Neural cell (in vitro differentiated cells): ENCODE results near the gene ELMOD1. TPM values are rescaled to one million over a fixed set of nuclear protein-coding genes. Genes with fewer than 3 reads are reported as not detected.

Source experiments
- H2AFZ ChIP-seq: fragments of 200-600, 300-800 bp; sonication (generic), shearing (Covaris generic); 2 replicates; pipeline ENCODE4 v1.6.0; 2014; ENCODE audit warnings: low read depth, mild to moderate bottlenecking, antibody characterized with exemption, low read length, moderate library complexity
- H3F3A ChIP-seq: fragments of 200-600 bp; shearing (Covaris generic); 2 replicates; pipeline ENCODE4 v1.6.1; 2016; ENCODE audit warnings: mild to moderate bottlenecking, moderate library complexity, mixed read lengths, antibody characterized with exemption, low read length; ENCODE audit not compliant: insufficient read depth, poor library complexity, severe bottlenecking
- H3K27ac ChIP-seq: fragments of 200-600, 300-800 bp; sonication (generic), shearing (Covaris generic); 2 replicates; pipeline ENCODE4 v1.5.1; 2014; ENCODE audit warnings: mild to moderate bottlenecking, low read length, moderate library complexity
- H3K27me3 ChIP-seq: fragments of 300-800, 200-600 bp; sonication (generic), shearing (Covaris generic); 2 replicates; pipeline ENCODE4 v1.6.0; 2014; ENCODE audit warnings: mild to moderate bottlenecking, low read depth, low read length, moderate library complexity; ENCODE audit not compliant: insufficient read depth
- H3K36me3 ChIP-seq: fragments of 300-800, 200-600 bp; sonication (generic), shearing (Covaris generic); 2 replicates; pipeline ENCODE4 v1.5.1; 2014; ENCODE audit warnings: mild to moderate bottlenecking, antibody characterized with exemption, low read length, moderate library complexity; ENCODE audit not compliant: insufficient read depth
- H3K4me2 ChIP-seq: fragments of 300-800, 200-600 bp; sonication (generic), shearing (Covaris generic); 2 replicates; pipeline ENCODE4 v1.6.0; 2014; ENCODE audit warnings: mild to moderate bottlenecking, low read length
- H3K4me3 ChIP-seq: fragments of 300-800, 200-600 bp; sonication (generic), shearing (Covaris generic); 2 replicates; pipeline ENCODE4 v1.5.1; 2014; ENCODE audit warnings: mild to moderate bottlenecking, low read length, moderate library complexity
- H3K79me2 ChIP-seq: fragments of 200-600 bp; shearing (Covaris generic); replicated peaks from 2 replicates; pipeline ENCODE4 v1.6.0; 2014; ENCODE audit warnings: mild to moderate bottlenecking, low read length, moderate library complexity; ENCODE audit not compliant: insufficient read depth
- H3K9ac ChIP-seq: fragments of 300-800, 200-600 bp; sonication (generic), shearing (Covaris generic); 2 replicates; pipeline ENCODE4 v1.6.1; 2016; ENCODE audit warnings: mild to moderate bottlenecking, low read length, mixed read lengths
- H3K9me2 ChIP-seq: fragments of 200-600 bp; shearing (Covaris generic); 2 replicates; pipeline ENCODE4 v1.6.1; 2016; ENCODE audit warnings: mild to moderate bottlenecking, low read length, mixed read lengths; ENCODE audit not compliant: insufficient read depth
- H3K9me3 ChIP-seq: fragments of 200-600, 300-800 bp; sonication (generic), shearing (Covaris generic); 2 replicates; pipeline ENCODE4 v1.6.1; 2016; ENCODE audit warnings: mild to moderate bottlenecking, mixed run types, low read length, moderate library complexity, mixed read lengths
- H4K20me1 ChIP-seq: fragments of 200-600 bp; shearing (Covaris generic); 2 replicates; pipeline ENCODE4 v1.6.1; 2016; ENCODE audit warnings: mild to moderate bottlenecking, mixed run types; ENCODE audit not compliant: insufficient read depth
- CTCF ChIP-seq: fragments of 450-650 bp; IDR thresholded peaks from 2 replicates; pipeline ENCODE4 v1.5.1; 2014; ENCODE audit warnings: antibody characterized with exemption, mild to moderate bottlenecking, moderate library complexity; ENCODE audit not compliant: poor library complexity, severe bottlenecking
- EP300 ChIP-seq: fragments of 450-650 bp; conservative IDR thresholded peaks from 2 replicates; pipeline ENCODE4 v1.6.1; 2014; ENCODE audit warnings: antibody characterized with exemption, mild to moderate bottlenecking, moderate library complexity; ENCODE audit not compliant: poor library complexity, severe bottlenecking
- EZH2 ChIP-seq: fragments of 200-600, 300-800 bp; shearing (Covaris generic), sonication (generic); IDR thresholded peaks from 2 replicates; pipeline ENCODE4 v1.6.1; 2014; ENCODE audit warnings: antibody characterized with exemption, low read length, borderline replicate concordance, mild to moderate bottlenecking; ENCODE audit not compliant: insufficient read depth, poor library complexity, severe bottlenecking
- MXI1 ChIP-seq: fragments of 450-650 bp; conservative IDR thresholded peaks from 2 replicates; pipeline ENCODE4 v1.6.1; 2014; ENCODE audit warnings: antibody characterized with exemption, mild to moderate bottlenecking; ENCODE audit not compliant: poor library complexity, severe bottlenecking
- POLR2AphosphoS5 ChIP-seq: IDR thresholded peaks from 2 replicates; pipeline ENCODE4 v1.6.1; 2012
- RAD21 ChIP-seq: fragments of 450-650 bp; conservative IDR thresholded peaks from 2 replicates; pipeline ENCODE4 v1.6.1; 2014; ENCODE audit warnings: antibody characterized with exemption, mild to moderate bottlenecking, moderate library complexity
- REST ChIP-seq: IDR thresholded peaks from 2 replicates; pipeline ENCODE4 v1.6.1; 2012; ENCODE audit warnings: borderline replicate concordance
- SMC3 ChIP-seq: fragments of 450-650 bp; conservative IDR thresholded peaks from 2 replicates; pipeline ENCODE4 v1.6.1; 2014; ENCODE audit warnings: antibody characterized with exemption, mild to moderate bottlenecking, moderate library complexity; ENCODE audit not compliant: poor library complexity
- TAF1 ChIP-seq: IDR thresholded peaks from 2 replicates; pipeline ENCODE4 v1.6.1; 2012; ENCODE audit warnings: low read depth
- polyA plus RNA-seq: library from polyadenylated mRNA; depleted of rRNA; stranded (reverse); fragments of >200 nt; gene quantifications from 2 replicates; pipeline ENCODE4 v1.2.3, GENCODE V29; 2014

Gene ELMOD1
- polyA plus RNA-seq, 1 donor from 2014 or later = 12.5 TPM

- no peaks in the 10 kb centered on the region for H3K79me2 ChIP-seq
- no peaks in the 10 kb centered on the region for H3K27me3 ChIP-seq
- H3K9me2 ChIP-seq = no peaks in the 10 kb centered on the region
- no peaks in the 10 kb centered on the region for H4K20me1 ChIP-seq
- TF ChIP-seq EZH2 (no peak), POLR2AphosphoS5 (no peak), EP300 (no peak), CTCF (no peak), RAD21 (no peak), REST (no peak), SMC3 (no peak), MXI1 (no peak), TAF1 (no peak)
- H3K4me2 ChIP-seq = no peak overlapping the region
- no peaks in the 10 kb centered on the region for H3K36me3 ChIP-seq
- no peaks in the 10 kb centered on the region for H3K9me3 ChIP-seq
- no peak overlapping the region for H2AFZ ChIP-seq
- no peak overlapping the region for H3K9ac ChIP-seq
- no peaks in the 10 kb centered on the region for H3F3A ChIP-seq
- H3K4me3 ChIP-seq = no peak overlapping the region
- H3K27ac ChIP-seq = no peak overlapping the region
Observed at GRCh38 chr11:107697291-107697690, 106.3 kb downstream of the ELMOD1 start.

DNA sequence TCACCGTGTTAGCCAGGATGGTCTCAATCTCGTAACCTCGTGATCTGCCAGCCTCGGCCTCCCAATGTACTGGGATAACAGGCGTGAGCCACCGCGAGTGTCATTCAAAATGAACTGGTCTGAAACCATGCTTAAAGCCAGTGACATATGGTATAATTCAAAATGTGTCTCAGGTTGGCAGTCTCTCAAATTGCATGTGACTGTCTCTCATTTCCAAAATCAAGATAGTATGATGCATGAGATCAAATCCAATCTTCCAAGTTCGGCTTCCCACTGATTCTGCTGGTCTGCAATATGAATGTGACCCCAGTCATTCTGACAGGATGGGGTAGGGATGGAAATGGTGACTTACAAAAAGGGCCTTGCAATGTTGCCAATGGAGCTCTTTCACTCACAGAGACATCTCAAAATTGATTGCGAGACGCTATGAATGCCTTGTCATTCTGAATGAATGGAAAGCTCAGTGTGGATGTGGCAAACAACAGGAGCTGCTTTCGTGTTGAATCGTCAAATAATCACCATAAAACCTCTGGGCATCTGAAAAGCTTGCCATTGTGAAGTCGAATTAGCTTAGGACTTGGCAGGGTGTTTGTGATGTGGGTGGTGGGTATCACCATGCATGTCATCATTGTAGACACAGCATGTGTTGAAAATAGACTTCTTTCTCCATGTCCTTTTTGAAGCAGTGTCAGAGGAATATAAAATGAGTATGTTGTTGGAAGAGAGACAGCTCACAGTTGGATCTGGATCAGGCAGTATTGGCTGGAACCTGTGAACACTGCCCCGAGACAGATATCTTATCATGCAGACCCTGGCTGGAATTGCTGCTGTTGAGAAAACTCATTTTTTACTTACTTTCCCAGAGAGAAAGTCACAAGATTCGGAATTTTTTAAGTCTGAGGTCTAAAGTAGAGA lies 108.7 kb downstream of the ELMOD1 start:
- Histone ChIP-seq H3K79me2 (no peaks in the 10 kb centered on the region), H3K9ac (no peak overlapping the region), H3K4me2 (no peak overlapping the region), H3K4me3 (no peak overlapping the region), H3K9me2 (no peaks in the 10 kb centered on the region), H3F3A (no peaks in the 10 kb centered on the region), H3K27ac (no peak overlapping the region), H3K36me3 (no peaks in the 10 kb centered on the region), H4K20me1 (no peaks in the 10 kb centered on the region), H3K9me3 (no peaks in the 10 kb centered on the region), H2AFZ (no peak overlapping the region), H3K27me3 (no peaks in the 10 kb centered on the region)
- TF ChIP-seq RAD21 (no peak), TAF1 (no peak), REST (no peak), SMC3 (no peak), MXI1 (no peak), EZH2 (no peak), CTCF (no peak), EP300 (no peak), POLR2AphosphoS5 (no peak)
